ENCODE measurements around the gene IRF2BP1.
"Not testable (repeated sequence)": the region's sequence is repeated elsewhere in the genome, so short reads cannot be mapped to it uniquely, and the experiment has no call there.

Gene IRF2BP1

GRCh38 chr19:45881082-45881908 lies 4.6 kb downstream of the IRF2BP1 start:
- DNase-seq (ENCODE audit: low spot score) = no peak

- no peak for DNase-seq (ENCODE audit: low spot score)
Measured at GRCh38 chr19:45879971-45880370, 6.0 kb downstream of the IRF2BP1 start.

GRCh38 chr19:45879055-45879454 lies 6.9 kb downstream of the IRF2BP1 start:
- DNase-seq (ENCODE audit: low spot score) = no peak

- no peak for DNase-seq (ENCODE audit: low spot score)
Measured at GRCh38 chr19:45878043-45878794, 7.7 kb downstream of the IRF2BP1 start.

GRCh38 chr19:45876411-45877197 lies 9.3 kb downstream of the IRF2BP1 start:
- no peak for DNase-seq (ENCODE audit: low spot score)

- DNase-seq (ENCODE audit: low spot score) = no peak
Measured at GRCh38 chr19:45876161-45876410, 9.9 kb downstream of the IRF2BP1 start.

- DNase-seq (ENCODE audit: low spot score) = no peak
Measured at GRCh38 chr19:45874620-45874966, 11.3 kb downstream of the IRF2BP1 start.

GRCh38 chr19:45873219-45873772 lies 12.6 kb downstream of the IRF2BP1 start:
- DNase-seq (ENCODE audit: low spot score) = no peak

- no peak for DNase-seq (ENCODE audit: low spot score)
Measured at GRCh38 chr19:45872095-45872919, 13.6 kb downstream of the IRF2BP1 start.

GRCh38 chr19:45870798-45871197 lies 15.1 kb downstream of the IRF2BP1 start:
- DNase-seq (ENCODE audit: low spot score) = no peak

GRCh38 chr19:45867241-45867640 lies 18.7 kb downstream of the IRF2BP1 start:
- not testable (repeated sequence) for DNase-seq (ENCODE audit: low spot score)

- DNase-seq (ENCODE audit: low spot score) = no peak
Measured at GRCh38 chr19:45866400-45867176, 19.4 kb downstream of the IRF2BP1 start.

GRCh38 chr19:45865269-45865948 lies 20.5 kb downstream of the IRF2BP1 start:
- no peak for DNase-seq (ENCODE audit: low spot score)

- no peak for DNase-seq (ENCODE audit: low spot score)
Measured at GRCh38 chr19:45864629-45865082, 21.3 kb downstream of the IRF2BP1 start.

GRCh38 chr19:45863840-45864628 lies 21.9 kb downstream of the IRF2BP1 start, which contains the start of gene FOXA3:
Gene FOXA3, plus strand, starts transcription at chr19:45864326. Its CDS starts 131 bp downstream, at chr19:45864457.
- no peak for DNase-seq (ENCODE audit: low spot score)

- DNase-seq (ENCODE audit: low spot score) = no peak
Measured at GRCh38 chr19:45863335-45863839, 22.6 kb downstream of the IRF2BP1 start.

- peak; percentile 99 for DNase-seq (ENCODE audit: low spot score)
Measured at GRCh38 chr19:45862564-45863334, 23.2 kb downstream of the IRF2BP1 start, which contains the start of gene SYMPK. Gene SYMPK, minus strand, starts transcription at chr19:45863147. Its CDS starts 8,652 bp downstream, at chr19:45854495.

- DNase-seq (ENCODE audit: low spot score) = no peak
Measured at GRCh38 chr19:45862271-45862563, 23.7 kb downstream of the IRF2BP1 start.

All from cerebellar cortex (tissue), 1 donor.